Suprapubic skin (tissue), 4 donors: ENCODE results near the gene AUTS2. TPM values are rescaled to one million over a fixed set of nuclear protein-coding genes. Genes with fewer than 3 reads are reported as not detected.

Experiments
- DNase-seq, 2 donors: peaks; one replicate each; pipeline ENCODE4 v3.0.0-alpha.2; 2019; ENCODE audit warnings: low spot score in 2 of 2
- H3K27ac ChIP-seq: fragments of 200-600 bp; sonication (generic); one replicate; pipeline ENCODE4 v1.5.1; 2019
- H3K27me3 ChIP-seq: fragments of 200-600 bp; sonication (generic); one replicate; pipeline ENCODE4 v1.5.1; 2019
- H3K36me3 ChIP-seq: fragments of 200-600 bp; sonication (generic); one replicate; pipeline ENCODE4 v1.5.1; 2019
- H3K4me1 ChIP-seq: fragments of 200-600 bp; sonication (generic); one replicate; pipeline ENCODE4 v1.5.1; 2019
- H3K4me3 ChIP-seq: fragments of 200-600 bp; sonication (generic); one replicate; pipeline ENCODE4 v1.5.1; 2019; ENCODE audit warnings: mild to moderate bottlenecking
- H3K9me3 ChIP-seq: fragments of 200-600 bp; sonication (generic); one replicate; pipeline ENCODE4 v1.5.1; 2019
- CTCF ChIP-seq, 2 donors: fragments of 200-600 bp in 1 of 2; fragments of 450-650 bp in 1 of 2; sonication (generic) in 1 of 2; IDR thresholded peaks; one replicate each; pipeline ENCODE4 v1.5.1; 2016 to 2019; ENCODE audit warnings: antibody characterized with exemption in 2 of 2, mild to moderate bottlenecking in 1 of 2, moderate library complexity in 1 of 2
- EP300 ChIP-seq: sonication (generic); formaldehyde crosslinking; IDR thresholded peaks from one replicate; pipeline ENCODE4 v1.6.1; 2017; ENCODE audit warnings: antibody characterized with exemption
- POLR2A ChIP-seq, 2 donors: fragments of 450-650 bp; IDR thresholded peaks; one replicate each; pipeline ENCODE4 v1.6.1; 2017; ENCODE audit warnings: antibody characterized with exemption in 2 of 2, mild to moderate bottlenecking in 2 of 2, moderate library complexity in 2 of 2
- POLR2AphosphoS5 ChIP-seq, 3 donors: sonication (generic); formaldehyde crosslinking; IDR thresholded peaks; one replicate each; pipeline ENCODE4 v1.6.1; 2017; ENCODE audit warnings: antibody characterized with exemption in 3 of 3
- WGBS: methylation state at CpG from one replicate; pipeline ENCODE4 v1.1.5; 2018; 5-methylcytosine and 5-hydroxymethylcytosine counted together
- total RNA-seq, 4 donors: library from RNA; depleted of rRNA; stranded (reverse); fragments of >200 nt; gene quantifications; one replicate each; pipeline ENCODE4 v1.1.0, GENCODE V29; 2016

The AUTS2 gene
- total RNA-seq, 4 donors from 2014 or later, result 31.0 to 102 (median 56.4) TPM

- no peaks in the 10 kb centered on the region for H3K36me3 ChIP-seq
- H3K9me3 ChIP-seq, result no peaks in the 10 kb centered on the region
- WGBS, result 86% methylated on average over 10 of the region's 10 CpGs
- H3K4me1 ChIP-seq, result peaks cover 8% of the 10 kb centered on the region
- H3K27ac ChIP-seq, result no peak overlapping the region
- no peak for DNase-seq
- no peak overlapping the region for H3K4me3 ChIP-seq
- no peak for TF ChIP-seq POLR2A (IDR thresholded peaks at IDR 0.05)
- no peak for TF ChIP-seq POLR2AphosphoS5 (IDR thresholded peaks at IDR 0.05)
- no peak for TF ChIP-seq CTCF (IDR thresholded peaks at IDR 0.05)
- no peak for TF ChIP-seq EP300
- no peaks in the 10 kb centered on the region for H3K27me3 ChIP-seq
Measured at GRCh38 chr7:70571961-70572360, 973.7 kb downstream of the AUTS2 start.

- DNase-seq, result no peak
- Histone ChIP-seq H3K36me3 (no peaks in the 10 kb centered on the region), H3K9me3 (no peaks in the 10 kb centered on the region), H3K27me3 (no peaks in the 10 kb centered on the region), H3K4me3 (no peak overlapping the region), H3K27ac (no peak overlapping the region), H3K4me1 (peaks cover 8% of the 10 kb centered on the region)
- WGBS, result 94% methylated on average over 6 of the region's 6 CpGs
- TF ChIP-seq POLR2A (IDR thresholded peaks at IDR 0.05) (no peak), CTCF (IDR thresholded peaks at IDR 0.05) (no peak), EP300 (no peak), POLR2AphosphoS5 (IDR thresholded peaks at IDR 0.05) (no peak)
Measured at GRCh38 chr7:70572571-70572970, 974.3 kb downstream of the AUTS2 start.

- H3K27ac ChIP-seq, result no peak overlapping the region
- TF ChIP-seq CTCF (IDR thresholded peaks at IDR 0.05), result no peak
- TF ChIP-seq EP300, result no peak
- no peak for TF ChIP-seq POLR2AphosphoS5 (IDR thresholded peaks at IDR 0.05)
- no peak for TF ChIP-seq POLR2A (IDR thresholded peaks at IDR 0.05)
- H3K36me3 ChIP-seq, result no peaks in the 10 kb centered on the region
- H3K4me1 ChIP-seq, result peaks cover 8% of the 10 kb centered on the region
- WGBS, result 91% methylated on average over 9 of the region's 9 CpGs
- no peaks in the 10 kb centered on the region for H3K9me3 ChIP-seq
- no peak for DNase-seq
- H3K4me3 ChIP-seq, result no peak overlapping the region
- no peaks in the 10 kb centered on the region for H3K27me3 ChIP-seq
Measured at GRCh38 chr7:70573071-70573661, 974.9 kb downstream of the AUTS2 start.

- 84% methylated on average over 3 of the region's 3 CpGs for WGBS
- Histone ChIP-seq H3K4me1 (peaks cover 8% of the 10 kb centered on the region), H3K9me3 (no peaks in the 10 kb centered on the region), H3K36me3 (no peaks in the 10 kb centered on the region), H3K27me3 (no peaks in the 10 kb centered on the region), H3K27ac (no peak overlapping the region), H3K4me3 (no peak overlapping the region)
- TF ChIP-seq EP300 (no peak), POLR2AphosphoS5 (IDR thresholded peaks at IDR 0.05) (no peak)
- no peak for DNase-seq
Measured at GRCh38 chr7:70573696-70574095, 975.4 kb downstream of the AUTS2 start.

- DNase-seq, result no peak
- H3K27me3 ChIP-seq, result no peaks in the 10 kb centered on the region
- no peak for TF ChIP-seq EP300
- TF ChIP-seq POLR2A (IDR thresholded peaks at IDR 0.05), result no peak
- H3K36me3 ChIP-seq, result no peaks in the 10 kb centered on the region
- 83% methylated on average over 5 of the region's 5 CpGs for WGBS
- no peaks in the 10 kb centered on the region for H3K9me3 ChIP-seq
- H3K4me3 ChIP-seq, result no peak overlapping the region
- no peak overlapping the region for H3K27ac ChIP-seq
- H3K4me1 ChIP-seq, result peaks cover 8% of the 10 kb centered on the region
Measured at GRCh38 chr7:70574314-70574834, 976.1 kb downstream of the AUTS2 start.

- Histone ChIP-seq H3K9me3 (no peaks in the 10 kb centered on the region), H3K4me1 (peaks cover 8% of the 10 kb centered on the region), H3K27me3 (no peaks in the 10 kb centered on the region), H3K4me3 (no peak overlapping the region), H3K27ac (no peak overlapping the region), H3K36me3 (no peaks in the 10 kb centered on the region)
- no peak for DNase-seq
- 59% methylated on average over 11 of the region's 11 CpGs for WGBS
- TF ChIP-seq EP300 (no peak), POLR2AphosphoS5 (IDR thresholded peaks at IDR 0.05) (no peak), POLR2A (IDR thresholded peaks at IDR 0.05) (no peak)
Measured at GRCh38 chr7:70574970-70575799, 976.9 kb downstream of the AUTS2 start.
